HL-60/S4 treated with phorbol 12-myristate 13-acetate at 8.2 ng/mL for 4 days and 3 days (cell line): ENCODE data around the gene GIMAP6.
"Not testable (repeated sequence)": the region's sequence is repeated elsewhere in the genome, so short reads cannot be mapped to it uniquely, and the experiment has no call there.

Experiments
- in situ Hi-C: fragments of 300-500 bp; cut with MboI; formaldehyde crosslinking; loops from 2 replicates; pipeline ENCODE4 v1.15.0; 2022; ENCODE audit warnings: low sequenced_read_pairs

Gene GIMAP6

DNA sequence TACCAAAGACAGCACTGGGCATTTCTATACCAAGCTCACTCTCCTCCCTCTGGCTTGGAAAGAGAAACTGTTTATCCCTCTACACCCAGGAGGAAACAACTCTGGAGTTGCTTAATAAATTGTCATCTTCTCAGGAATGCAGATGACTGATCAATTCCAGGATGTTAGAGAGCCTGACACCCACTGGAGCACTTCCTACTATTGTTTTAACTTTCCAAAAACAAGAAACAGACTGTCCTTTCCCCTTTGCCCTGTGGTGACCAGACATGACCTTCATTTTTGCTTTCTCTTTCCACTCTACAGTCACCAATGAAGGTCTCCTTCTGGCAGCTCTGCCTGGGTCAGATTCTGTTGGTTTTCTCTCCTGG is 45.4 kb downstream of the GIMAP6 start:
- in situ Hi-C loops, result no loop called here

DNA sequence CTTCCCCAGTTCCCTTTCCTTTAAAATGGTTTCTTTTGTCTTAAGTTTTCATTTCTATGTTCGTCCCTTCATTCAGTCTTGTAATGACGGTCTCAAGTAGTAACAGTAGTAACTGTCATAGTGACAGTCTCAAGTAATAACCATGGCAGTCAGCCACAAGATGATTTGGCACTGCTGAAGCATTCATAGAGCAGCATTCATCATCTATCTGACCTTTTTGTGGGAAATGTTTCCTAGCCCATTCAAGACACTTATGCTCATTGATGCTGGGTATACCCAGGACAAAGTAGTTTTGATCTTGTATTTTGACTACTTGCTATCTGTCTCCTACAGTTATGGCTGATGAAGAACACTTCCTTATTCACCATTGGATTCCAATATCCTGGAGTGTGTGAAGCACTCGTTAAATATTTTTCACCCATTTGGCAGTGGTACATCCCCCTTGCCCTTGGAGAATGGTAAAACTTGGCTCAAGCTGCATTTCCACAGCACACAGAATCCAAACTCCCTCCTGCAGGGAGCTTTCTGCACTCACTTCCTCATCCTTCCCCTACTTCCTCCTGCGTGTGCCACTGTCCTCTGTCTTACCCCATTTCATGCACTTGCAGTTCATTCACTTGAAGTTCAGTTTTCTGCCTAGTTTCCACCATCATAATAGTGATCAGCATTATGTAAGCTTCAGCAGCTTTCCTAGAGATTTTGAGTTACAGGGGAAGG is 46.0 kb downstream of the GIMAP6 start:
- in situ Hi-C loops, result no loop called here

DNA sequence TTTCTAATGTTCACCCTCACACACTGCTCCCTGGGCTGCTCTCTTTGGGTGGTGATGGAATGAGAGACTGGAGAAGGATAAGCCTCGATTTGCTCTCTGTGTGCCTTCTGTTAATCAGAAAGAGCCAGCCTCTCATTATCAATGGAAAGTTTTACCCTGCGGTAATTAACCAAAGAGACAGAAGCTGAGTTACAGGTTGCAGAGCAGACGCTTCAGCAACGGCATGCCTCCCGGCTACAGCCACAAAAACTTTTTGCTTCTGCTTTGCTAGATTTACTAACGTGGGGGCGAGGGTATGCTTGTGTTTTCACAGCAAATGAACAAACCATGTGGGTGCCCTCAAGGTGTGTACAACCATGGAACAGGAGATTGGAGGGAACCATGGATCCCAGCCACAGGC is 47.0 kb downstream of the GIMAP6 start:
- in situ Hi-C loops, result no loop called here

DNA sequence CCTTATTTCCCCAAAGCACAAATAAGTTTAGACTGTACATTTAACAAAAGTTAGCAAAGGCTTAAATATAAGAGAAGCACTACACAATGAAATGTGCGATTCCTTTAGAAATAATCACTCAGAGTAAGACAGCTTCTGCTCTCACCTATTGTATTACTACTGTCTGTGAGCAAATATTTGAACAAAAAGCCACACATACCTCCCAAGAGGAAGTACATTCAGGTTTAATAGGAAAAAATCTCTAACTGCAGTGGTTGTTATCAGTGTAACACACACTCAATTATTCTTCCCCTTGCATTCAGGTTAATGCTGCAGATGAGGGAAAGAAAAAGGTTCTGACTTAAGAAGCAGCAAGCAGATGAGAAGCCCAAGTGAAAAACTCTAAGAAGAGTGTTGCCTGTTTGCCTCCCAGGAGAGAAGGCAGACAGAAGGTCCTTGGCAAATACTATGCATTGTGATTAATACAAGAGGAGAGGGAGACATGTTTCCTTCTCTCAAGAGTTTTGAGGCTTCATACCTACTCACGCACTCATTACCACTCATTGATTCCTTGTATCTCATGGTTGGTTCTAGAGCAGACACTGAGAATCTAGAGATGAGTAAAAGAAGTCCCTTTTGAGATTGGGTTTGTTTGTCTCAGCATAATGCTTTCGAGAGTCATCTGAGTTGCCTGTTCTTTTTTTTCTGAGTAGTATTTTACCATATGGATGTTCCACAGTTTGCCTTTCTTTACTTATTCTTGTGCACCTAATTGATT is 51.4 kb downstream of the GIMAP6 start:
- in situ Hi-C loops, result no loop called here

DNA sequence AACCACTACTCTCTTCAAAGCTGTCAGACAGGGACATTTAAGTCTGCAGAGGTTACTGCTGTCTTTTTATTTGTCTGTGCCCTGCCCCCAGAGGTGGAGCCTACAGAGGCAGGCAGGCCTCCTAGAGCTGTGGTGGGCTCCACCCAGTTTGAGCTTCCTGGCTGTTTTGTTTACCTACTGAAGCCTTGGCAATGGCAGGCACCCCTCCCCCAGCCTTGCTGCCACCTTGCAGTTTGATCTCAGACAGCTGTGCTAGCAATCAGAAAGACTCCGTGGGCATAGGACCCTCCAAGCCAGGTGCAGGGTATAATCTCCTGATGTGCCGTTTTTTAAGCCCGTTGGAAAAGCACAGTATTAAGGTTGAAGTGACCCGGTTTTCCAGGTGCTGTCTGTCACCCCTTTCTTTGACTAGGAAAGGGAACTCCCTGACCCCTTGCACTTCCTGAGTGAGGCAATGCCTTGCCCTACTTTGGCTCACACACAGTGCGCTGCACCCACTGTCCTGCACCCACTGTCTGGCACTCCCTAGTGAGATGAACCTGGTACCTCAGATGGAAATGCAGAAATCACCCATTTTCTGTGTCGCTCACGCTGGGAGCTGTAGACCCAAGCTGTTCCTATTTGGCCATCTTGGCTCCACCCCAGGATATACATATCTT is 52.1 kb downstream of the GIMAP6 start:
- in situ Hi-C loops, result not testable (repeated sequence)
